CD4-positive, alpha-beta T cell treated with Interleukin-15 for 1 hour (primary cell): ENCODE results near the gene IL6R.

Experiments
- DNase-seq: peaks from one replicate; pipeline ENCODE4 v3.0.0-alpha.2; 2020

Gene IL6R

DNA sequence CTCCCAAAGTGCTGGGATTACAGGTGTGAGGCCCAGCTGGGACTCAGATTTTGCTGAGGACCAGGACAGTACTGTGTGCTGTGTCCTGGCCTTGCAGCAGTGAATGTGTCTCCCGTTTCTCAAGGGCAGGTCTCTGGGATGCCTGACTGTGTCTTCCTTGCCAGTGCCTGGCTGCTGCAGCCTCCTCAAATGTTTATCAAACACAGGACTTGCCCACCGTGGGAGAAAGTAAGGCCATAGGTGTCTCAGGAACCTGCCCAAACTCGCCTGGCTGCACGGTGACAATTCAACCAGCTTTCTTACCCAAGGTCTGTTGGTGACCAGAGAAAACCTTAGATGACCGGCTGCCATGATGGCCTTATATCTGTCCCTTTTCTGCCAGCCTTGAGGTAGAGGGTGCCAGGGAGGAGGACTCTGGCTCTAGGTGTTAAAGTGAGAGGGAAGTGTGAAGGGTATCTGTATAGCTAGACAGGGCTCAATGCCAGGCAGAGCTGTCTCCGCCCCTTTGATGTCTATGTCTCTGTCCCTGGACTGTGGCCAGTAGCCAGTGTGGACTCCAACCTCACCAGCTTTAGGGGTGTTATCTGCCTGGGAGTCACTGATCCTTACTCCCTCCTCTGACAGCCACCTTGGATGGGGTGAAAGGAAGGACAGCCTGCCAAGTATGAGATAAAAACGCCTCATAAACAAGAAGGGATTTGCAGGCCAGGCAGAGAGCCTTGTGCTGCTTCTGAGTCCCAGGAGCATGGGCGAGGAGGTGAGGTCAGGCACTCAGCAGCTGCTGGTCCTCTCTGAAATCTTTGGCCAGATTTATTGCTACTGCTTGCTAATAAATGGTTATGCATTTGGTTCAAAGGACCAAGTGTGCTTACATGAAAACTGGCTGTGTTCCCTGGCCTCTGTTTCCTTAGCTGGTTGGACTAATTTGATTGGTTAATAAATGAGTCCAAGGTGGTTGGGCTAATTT lies 22.3 kb downstream of the IL6R start:
- DNase-seq = no peak

- no peak for DNase-seq
Measured at GRCh38 chr1:154429118-154429517, 24.0 kb downstream of the IL6R start.

DNA sequence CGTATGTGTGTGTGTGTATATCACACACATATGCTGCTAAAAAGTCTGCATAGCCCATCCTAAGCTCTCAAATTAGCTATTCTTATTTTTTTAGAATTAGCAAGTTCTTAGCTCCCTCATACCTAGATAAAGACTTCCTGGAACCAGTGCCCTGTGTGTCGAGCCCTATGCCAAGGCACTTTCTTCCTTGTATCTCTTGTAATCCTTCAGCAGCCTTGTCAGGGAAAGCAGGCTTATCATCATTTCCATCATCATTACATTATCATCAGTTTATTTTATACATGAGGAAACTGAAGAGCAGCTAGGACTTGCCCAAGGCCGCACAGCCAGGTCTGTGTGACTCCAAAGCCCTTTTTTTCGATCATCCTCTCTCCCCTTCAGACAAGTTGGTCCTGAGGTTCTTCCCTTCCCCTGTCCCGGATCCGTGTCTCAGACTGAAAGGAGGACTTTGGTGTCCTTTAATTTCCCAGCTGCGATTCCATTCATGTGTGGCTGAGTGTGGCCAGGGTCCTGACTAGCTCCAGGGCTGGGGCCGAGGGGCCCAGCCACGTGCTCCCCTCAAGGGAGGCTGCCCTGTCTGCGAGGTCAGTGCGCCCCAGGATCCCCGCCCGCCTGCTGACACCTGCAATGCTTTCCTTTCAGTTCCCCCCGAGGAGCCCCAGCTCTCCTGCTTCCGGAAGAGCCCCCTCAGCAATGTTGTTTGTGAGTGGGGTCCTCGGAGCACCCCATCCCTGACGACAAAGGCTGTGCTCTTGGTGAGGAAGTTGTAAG lies 24.9 kb downstream of the IL6R start:
- no peak for DNase-seq

DNA sequence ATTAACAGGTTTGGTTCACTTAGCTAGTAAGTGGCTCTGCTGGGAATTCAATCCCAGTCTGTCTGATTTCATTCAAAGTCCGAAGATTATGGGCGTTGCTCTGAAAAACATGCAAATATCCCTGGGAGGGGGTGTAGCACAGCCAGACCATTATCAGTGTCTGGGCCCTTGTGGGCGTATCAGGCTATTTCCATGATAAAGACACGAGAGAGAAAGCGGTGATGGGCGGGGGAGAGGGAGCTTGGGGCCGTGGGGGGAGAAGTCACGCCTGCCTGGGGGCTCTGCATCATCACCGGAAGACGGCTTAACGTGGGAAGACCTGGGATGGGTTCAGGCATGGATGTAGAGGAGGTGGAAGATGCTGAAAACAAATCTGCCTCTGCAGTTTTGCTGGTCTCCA lies 25.8 kb downstream of the IL6R start:
- DNase-seq = no peak

- peak; percentile 80 for DNase-seq
Measured at GRCh38 chr1:154431586-154432373, 26.6 kb downstream of the IL6R start.

DNA sequence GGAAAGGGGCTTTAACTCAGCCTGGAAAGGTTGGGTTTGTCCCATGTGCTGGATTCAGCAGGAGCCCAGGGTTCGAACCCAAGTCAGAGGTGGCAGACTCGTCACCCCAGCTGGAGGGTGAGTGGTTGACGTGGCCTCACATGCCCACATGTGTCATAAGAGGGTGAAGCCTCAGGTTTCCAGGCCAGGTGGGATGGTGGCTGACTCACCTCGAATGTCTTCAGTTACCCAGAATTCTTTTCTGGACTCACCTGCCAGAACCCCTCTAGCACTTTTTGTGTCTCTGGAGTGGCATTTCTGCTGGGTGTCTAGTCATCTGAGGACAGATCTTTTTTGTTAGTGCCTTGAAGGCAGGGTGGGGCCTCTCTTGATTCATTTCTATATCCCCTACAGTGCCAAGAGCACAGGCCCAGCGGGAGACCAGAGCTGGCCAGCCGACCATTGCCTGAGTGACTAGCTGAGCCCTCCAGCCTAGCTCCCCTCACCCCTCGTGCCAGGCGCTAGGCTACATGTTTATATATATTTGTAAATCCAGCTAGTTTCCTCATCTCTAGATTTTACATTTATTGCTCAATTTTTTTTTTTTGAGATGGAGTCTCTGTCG lies 28.1 kb downstream of the IL6R start:
- DNase-seq = peak; percentile 36

DNA sequence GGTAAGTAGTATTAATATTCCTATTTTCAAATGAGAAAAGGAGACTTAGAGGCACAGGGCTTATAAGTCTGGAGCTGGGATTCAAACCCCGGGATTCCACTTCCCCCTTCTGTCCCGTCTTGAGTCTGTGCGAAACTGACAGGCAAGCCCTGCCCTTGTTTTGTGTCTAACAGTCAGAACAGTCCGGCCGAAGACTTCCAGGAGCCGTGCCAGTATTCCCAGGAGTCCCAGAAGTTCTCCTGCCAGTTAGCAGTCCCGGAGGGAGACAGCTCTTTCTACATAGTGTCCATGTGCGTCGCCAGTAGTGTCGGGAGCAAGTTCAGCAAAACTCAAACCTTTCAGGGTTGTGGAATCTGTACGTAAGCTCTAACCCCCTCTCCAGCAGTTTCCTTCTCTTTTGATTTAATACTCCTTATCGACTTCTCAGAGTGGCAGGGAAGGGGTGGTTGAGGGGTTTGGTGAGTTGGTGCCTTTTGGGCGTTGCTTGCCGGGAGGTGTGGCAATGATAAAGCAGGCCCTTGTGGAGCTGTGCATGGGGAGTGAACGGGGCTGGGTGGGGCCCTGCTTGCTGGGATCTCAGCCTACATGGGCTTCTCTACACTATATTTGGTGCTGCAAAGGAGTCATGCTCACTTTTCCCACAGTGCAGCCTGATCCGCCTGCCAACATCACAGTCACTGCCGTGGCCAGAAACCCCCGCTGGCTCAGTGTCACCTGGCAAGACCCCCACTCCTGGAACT lies 29.4 kb downstream of the IL6R start:
- no peak for DNase-seq

GRCh38 chr1:154435599-154436200 lies 30.6 kb downstream of the IL6R start:
- DNase-seq = no peak

DNA sequence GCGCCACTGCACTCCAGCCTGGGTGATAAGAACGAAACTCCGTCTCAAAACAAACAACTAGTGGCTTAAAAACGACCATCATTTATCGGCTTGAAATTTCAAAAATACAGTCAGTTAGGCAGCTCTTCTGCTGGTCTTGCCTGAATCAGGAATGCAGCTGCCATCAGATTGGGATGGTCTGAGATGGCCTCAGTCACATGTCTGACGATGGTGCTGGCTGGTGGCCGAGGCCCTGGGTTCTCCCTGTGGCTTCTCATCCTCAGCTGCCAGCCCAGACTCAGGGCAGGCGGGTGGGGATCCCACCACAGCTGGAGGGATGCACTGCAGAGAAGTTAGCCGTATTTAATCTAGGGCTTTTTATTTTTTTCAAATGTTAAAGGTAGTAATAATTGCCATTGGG lies 31.3 kb downstream of the IL6R start:
- no peak for DNase-seq

- no peak for DNase-seq
Measured at GRCh38 chr1:154440036-154440804, 35.1 kb downstream of the IL6R start.

DNA sequence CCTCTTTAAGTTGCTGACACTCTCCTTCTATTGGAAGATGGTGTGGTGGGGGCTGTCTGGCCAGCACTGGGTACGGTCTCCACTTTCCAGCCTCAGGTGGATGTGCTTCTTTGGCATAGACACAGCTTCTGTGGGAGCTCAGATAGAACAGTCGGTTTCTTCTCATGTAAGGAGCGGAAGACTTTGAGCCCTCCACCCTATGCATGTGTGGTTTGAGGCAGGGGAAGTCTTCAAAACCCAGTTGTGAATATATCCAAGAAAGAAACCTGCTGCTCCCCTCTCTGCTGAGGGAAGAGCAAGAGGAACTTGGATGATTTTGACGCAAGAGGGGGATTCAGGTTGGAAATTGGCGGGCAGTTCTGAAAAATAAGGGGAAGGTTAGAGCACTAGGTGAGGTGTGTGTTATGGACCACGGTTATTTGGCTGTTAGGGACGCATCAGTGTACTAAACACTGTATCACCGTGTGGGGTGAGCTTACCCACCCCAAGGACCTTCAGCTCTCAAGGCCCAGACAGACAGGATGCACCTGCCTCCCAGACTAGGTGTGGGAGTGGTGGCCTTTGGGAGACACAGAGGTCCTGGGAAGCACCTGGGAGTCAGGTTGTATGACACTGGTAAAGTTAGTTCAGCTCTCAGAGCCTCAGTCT lies 36.2 kb downstream of the IL6R start:
- no peak for DNase-seq

GRCh38 chr1:154442006-154442740 lies 37.0 kb downstream of the IL6R start:
- DNase-seq = no peak

- no peak for DNase-seq
Measured at GRCh38 chr1:154443274-154444013, 38.3 kb downstream of the IL6R start.

DNA sequence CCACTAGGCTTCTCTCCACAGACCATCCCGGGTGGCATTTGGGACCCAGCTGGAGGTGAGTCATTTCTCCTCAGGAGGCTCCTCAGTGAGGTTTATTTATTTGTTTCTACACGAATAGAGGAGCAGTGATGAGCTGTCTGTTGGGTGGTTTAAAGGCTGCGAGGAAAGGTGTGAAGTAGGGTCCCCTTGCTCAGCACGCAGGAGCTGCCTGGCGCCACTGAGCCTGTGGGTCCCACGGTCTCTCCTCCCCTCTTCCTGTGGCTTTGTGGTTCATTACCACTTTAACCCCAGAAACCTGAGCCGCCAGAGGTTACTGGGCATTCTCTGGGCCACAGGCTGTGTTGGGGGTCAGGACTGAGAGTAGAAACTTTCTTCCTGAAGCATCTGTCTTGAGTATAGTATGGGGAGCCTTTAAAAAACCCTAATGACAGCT lies 39.9 kb downstream of the IL6R start:
- DNase-seq = peak; percentile 22

DNA sequence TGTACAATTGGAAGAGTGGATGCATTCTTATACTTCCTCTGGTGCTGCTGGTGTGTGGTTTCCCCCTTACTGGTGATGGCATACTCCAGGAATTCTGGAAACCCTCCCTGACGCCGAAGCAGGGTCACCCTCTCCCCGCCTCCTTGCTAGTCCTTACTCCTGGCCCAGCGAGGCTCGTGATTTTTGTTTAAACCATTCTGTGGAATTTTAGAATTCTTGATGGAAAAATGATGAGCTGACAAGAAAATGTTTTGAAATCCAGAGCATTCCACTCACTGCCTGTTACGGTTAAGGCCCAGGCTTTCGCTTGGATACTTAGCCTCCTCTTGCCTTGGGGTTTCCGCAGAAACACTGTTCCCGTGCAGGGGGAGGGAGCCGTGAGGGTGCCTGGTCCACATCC lies 41.1 kb downstream of the IL6R start:
- no peak for DNase-seq

DNA sequence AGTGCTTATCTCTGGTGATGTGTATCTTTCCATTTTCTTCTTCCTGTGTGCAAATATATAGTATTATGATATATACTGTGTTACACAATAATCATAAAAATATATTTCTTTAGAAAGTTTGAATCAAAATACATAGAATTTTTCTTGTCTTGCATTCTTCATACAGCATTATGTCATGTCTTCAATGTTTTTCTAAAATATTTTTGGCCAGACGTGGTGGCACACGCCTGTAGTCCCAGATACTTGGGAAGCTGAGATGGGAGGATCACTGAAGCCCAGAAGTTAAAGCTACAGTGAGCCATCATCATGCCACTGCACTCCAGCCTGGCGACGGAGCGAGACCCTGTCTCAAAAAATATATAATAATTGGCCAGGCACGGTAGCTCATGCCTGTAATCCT lies 41.6 kb downstream of the IL6R start:
- DNase-seq = no peak

- DNase-seq = no peak
Measured at GRCh38 chr1:154448331-154448811, 43.2 kb downstream of the IL6R start.

DNA sequence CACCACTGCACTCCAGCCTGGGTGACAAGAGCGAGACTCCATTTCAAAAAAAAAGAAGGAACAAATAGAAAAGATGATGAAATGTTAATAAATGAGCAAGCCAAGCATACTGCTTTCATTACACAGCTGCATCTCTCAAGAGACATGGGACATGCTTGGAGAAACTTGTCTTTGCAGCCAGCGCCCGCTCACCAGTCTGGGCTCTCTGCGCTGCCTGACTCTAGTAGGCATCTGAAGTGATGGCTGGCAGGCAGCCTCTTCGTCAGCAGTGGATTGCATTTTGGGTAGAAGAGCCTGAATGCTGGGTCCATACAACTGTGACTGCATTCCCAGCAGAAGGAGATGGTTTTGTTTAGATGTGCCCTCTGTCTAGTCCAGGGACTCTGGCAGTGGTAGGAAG lies 48.0 kb downstream of the IL6R start:
- no peak for DNase-seq
